LNCAP (cell line): Measurements from ENCODE around the gene TMC1.

Experiments
- CTCF ChIP-seq: fragments of 450-650 bp; IDR thresholded peaks from 2 replicates; pipeline ENCODE4 v1.5.1; 2017; ENCODE audit warnings: mild to moderate bottlenecking

The TMC1 gene

GRCh38 chr9:72565535-72565934, 44.1 kb downstream of the TMC1 start:
- no peak for TF ChIP-seq CTCF

GRCh38 chr9:72574156-72574810, 52.9 kb downstream of the TMC1 start:
- TF ChIP-seq CTCF = no peak

- TF ChIP-seq CTCF = no peak
Measured at GRCh38 chr9:72575666-72576065, 54.3 kb downstream of the TMC1 start.

GRCh38 chr9:72576087-72576486, 54.7 kb downstream of the TMC1 start:
- no peak for TF ChIP-seq CTCF

GRCh38 chr9:72577212-72577753, 55.9 kb downstream of the TMC1 start:
- TF ChIP-seq CTCF = no peak

- no peak for TF ChIP-seq CTCF
Measured at GRCh38 chr9:72579190-72579589, 57.8 kb downstream of the TMC1 start.

- no peak for TF ChIP-seq CTCF
Measured at GRCh38 chr9:72579880-72580550, 58.6 kb downstream of the TMC1 start.
